ENCODE measurements around the gene TMEM234. TPM values are rescaled to one million over a fixed set of nuclear protein-coding genes. Genes with fewer than 3 reads are reported as not detected.
A peak's percentile ranks its signal among the peaks of the same experiment; 100 is the strongest.

The TMEM234 gene
- total RNA-seq, 1 donor from 2014 or later = 22.5 TPM

DNA sequence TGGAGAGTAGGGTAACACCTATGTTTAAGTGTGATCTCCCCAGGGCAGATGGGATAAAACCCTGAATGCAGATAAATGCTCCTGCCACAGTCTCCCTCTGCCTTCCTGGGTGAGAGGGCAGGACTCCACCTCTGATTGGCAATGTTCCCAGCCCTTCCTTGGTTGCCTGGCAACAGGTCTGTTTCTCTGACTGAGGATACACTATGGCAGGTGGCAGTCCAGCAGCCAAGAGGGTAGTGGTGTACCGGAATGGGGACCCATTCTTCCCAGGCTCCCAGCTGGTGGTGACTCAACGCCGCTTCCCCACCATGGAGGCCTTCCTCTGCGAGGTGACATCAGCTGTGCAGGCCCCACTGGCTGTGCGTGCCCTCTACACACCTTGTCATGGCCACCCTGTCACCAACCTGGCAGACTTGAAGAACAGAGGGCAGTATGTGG lies 13.2 kb downstream of the TMEM234 start, which contains the start of gene DCDC2B:
Gene DCDC2B (plus strand): TSS at position 199 of the 438 bp plus-strand sequence. CDS start 5 bp downstream, at position 204.
- H3K4me3 Mint-ChIP-seq = peak within 1 kb of the TSS; percentile 51
- no peak for DNase-seq (ENCODE audit: low read depth, low spot score)
- TF ChIP-seq CTCF (conservative IDR thresholded peaks at IDR 0.05) = no peak
- H3K36me3 Mint-ChIP-seq (ENCODE audit: low read depth) = no peaks in the 10 kb centered on the region
- H3K27me3 Mint-ChIP-seq (ENCODE audit: low read depth) = no peaks in the 10 kb centered on the region
- no peaks in the 10 kb centered on the region for H3K9me3 Mint-ChIP-seq
- peak within 1 kb of the TSS; percentile 50 for H3K27ac Mint-ChIP-seq (ENCODE audit: unreplicated experiment)
- H3K4me1 Mint-ChIP-seq = peaks cover 12% of the 10 kb centered on the region

GRCh38 chr1:32208469-32208868 lies 13.7 kb downstream of the TMEM234 start:
- Mint-ChIP-seq H3K27ac (ENCODE audit: unreplicated experiment) (no peak overlapping the region), H3K4me1 (peaks cover 12% of the 10 kb centered on the region), H3K27me3 (ENCODE audit: low read depth) (no peaks in the 10 kb centered on the region), H3K4me3 (peak overlapping the region; percentile 51), H3K9me3 (no peaks in the 10 kb centered on the region), H3K36me3 (ENCODE audit: low read depth) (no peaks in the 10 kb centered on the region)
- TF ChIP-seq CTCF (conservative IDR thresholded peaks at IDR 0.05) = no peak
- DNase-seq (ENCODE audit: low read depth, low spot score) = no peak

GRCh38 chr1:32205401-32206370 lies 16.5 kb downstream of the TMEM234 start, which contains the start of gene IQCC:
Gene IQCC (plus strand): TSS chr1:32205671. CDS start chr1:32205682, 11 bp downstream.
- DNase-seq (ENCODE audit: low read depth, low spot score) = peak; percentile 73
- peaks cover 27% of the 10 kb centered on the region for H3K4me1 Mint-ChIP-seq
- peak within 1 kb of the TSS; percentile 92 for H3K27ac Mint-ChIP-seq (ENCODE audit: unreplicated experiment)
- H3K4me3 Mint-ChIP-seq = peak within 1 kb of the TSS; percentile 92
- TF ChIP-seq CTCF (conservative IDR thresholded peaks at IDR 0.05) = peak; percentile 13
- H3K27me3 Mint-ChIP-seq (ENCODE audit: low read depth) = peaks cover 3% of the 10 kb centered on the region
- H3K36me3 Mint-ChIP-seq (ENCODE audit: low read depth) = no peaks in the 10 kb centered on the region
- no peaks in the 10 kb centered on the region for H3K9me3 Mint-ChIP-seq

DNA sequence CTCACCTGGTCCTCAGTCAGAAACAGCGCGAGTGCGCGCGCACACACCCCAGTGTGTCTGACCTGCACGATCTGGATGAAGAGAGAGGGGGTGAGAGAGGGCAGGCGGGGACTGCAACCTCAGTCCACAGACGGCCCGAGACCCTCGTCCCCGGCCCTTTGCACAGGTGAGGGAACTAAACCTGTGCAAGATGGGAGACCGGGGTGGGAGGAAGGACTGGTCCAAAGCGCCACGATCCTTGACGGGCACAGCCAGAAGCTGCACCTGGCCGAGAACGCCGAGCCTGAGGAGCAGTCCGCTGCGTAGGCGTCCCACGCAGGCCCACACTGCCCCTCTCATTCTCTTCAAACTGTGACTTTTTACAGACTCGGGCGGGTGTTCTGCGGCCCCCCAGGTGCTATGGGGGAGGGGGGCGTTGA lies 17.2 kb downstream of the TMEM234 start:
- no peak for DNase-seq (ENCODE audit: low read depth, low spot score)

More for the DNA sequence above, 17.2 kb downstream of the TMEM234 start:
- Mint-ChIP-seq H3K27me3 (ENCODE audit: low read depth) (peaks cover 3% of the 10 kb centered on the region), H3K4me1 (peaks cover 32% of the 10 kb centered on the region), H3K4me3 (peak overlapping the region; percentile 92), H3K27ac (ENCODE audit: unreplicated experiment) (no peak overlapping the region), H3K9me3 (no peaks in the 10 kb centered on the region), H3K36me3 (ENCODE audit: low read depth) (no peaks in the 10 kb centered on the region)
- no peak for TF ChIP-seq CTCF (conservative IDR thresholded peaks at IDR 0.05)
